ENCODE data around the gene RIMS4.
"Not testable (repeated sequence)": the region's sequence is repeated elsewhere in the genome, so short reads cannot be mapped to it uniquely, and the experiment has no call there.

The RIMS4 gene

DNA sequence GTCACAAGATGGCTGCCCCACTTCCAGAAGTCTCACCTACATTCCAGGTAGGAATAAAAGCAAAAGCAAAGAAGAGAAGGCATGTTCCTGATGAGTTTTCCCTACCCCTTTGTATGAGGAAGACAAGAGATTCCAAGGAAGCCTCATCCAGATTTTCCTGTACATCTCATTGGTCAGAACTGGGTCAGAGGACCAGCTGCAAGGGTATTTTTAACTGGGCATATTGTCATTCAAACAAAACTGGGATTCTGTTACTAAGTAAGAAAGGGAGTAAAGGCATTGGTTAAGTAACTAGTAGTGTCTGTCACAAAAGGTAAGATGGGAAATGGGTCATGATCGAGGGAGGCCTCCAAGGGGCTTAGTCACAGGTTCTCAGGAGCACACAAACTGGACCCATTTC lies 28.2 kb upstream of the RIMS4 start:
- in situ Hi-C loops (cut with MboI; ENCODE audit: low sequenced_read_pairs): no loop called here
- 0 out of 2 replicates have a peak, but pooled peaks cover 3% of the 10 kb centered on the region for H3K9me3 ChIP-seq
- H3K36me3 ChIP-seq (replicated peaks): no peaks in the 10 kb centered on the region
- no peak overlapping the region for H3K4me3 ChIP-seq
- DNase-seq (ENCODE audit: low spot score in 2 of 2): no peak
- H3K4me1 ChIP-seq: no peaks in the 10 kb centered on the region
- peaks cover 6% of the 10 kb centered on the region for H3K27me3 ChIP-seq (ENCODE audit: low read depth)

DNA sequence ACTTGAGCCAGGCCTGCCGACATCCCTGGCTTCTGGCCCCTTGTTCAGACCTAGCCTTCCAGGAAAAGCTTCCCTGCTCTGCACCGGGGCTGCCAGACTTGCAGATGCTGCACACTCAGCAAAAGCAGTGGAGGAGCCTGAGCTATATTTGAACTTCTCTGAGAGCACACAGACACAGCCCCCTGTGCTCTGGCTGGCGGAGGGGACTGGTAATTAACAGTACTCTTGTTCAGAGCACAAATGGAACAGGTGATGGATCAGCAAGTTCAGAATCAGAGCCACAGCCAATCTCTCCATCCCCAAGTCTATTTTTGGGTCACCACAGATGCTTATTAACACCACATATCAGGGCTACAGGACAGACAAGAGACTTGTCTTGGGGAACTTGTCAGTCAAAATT lies 27.6 kb upstream of the RIMS4 start:
- H3K36me3 ChIP-seq (replicated peaks): no peaks in the 10 kb centered on the region
- H3K4me3 ChIP-seq: no peak overlapping the region
- peaks cover 6% of the 10 kb centered on the region for H3K27me3 ChIP-seq (ENCODE audit: low read depth)
- H3K4me1 ChIP-seq: no peaks in the 10 kb centered on the region
- DNase-seq (ENCODE audit: low spot score in 2 of 2): no peak
- 0 out of 2 replicates have a peak, but pooled peaks cover 3% of the 10 kb centered on the region for H3K9me3 ChIP-seq
- in situ Hi-C loops (cut with MboI; ENCODE audit: low sequenced_read_pairs): no loop called here

- Histone ChIP-seq H3K4me1 (no peaks in the 10 kb centered on the region), H3K4me3 (no peak overlapping the region), H3K27me3 (ENCODE audit: low read depth) (peaks cover 1% of the 10 kb centered on the region; the same call in 1 of the 2 replicates), H3K36me3 (replicated peaks) (no peaks in the 10 kb centered on the region), H3K9me3 (0 out of 2 replicates have a peak, but pooled peaks cover 3% of the 10 kb centered on the region)
- no peak for DNase-seq (ENCODE audit: low spot score in 2 of 2)
- in situ Hi-C loops (cut with MboI; ENCODE audit: low sequenced_read_pairs): no loop called here
Observed at GRCh38 chr20:44836601-44837120, 26.3 kb upstream of the RIMS4 start.

DNA sequence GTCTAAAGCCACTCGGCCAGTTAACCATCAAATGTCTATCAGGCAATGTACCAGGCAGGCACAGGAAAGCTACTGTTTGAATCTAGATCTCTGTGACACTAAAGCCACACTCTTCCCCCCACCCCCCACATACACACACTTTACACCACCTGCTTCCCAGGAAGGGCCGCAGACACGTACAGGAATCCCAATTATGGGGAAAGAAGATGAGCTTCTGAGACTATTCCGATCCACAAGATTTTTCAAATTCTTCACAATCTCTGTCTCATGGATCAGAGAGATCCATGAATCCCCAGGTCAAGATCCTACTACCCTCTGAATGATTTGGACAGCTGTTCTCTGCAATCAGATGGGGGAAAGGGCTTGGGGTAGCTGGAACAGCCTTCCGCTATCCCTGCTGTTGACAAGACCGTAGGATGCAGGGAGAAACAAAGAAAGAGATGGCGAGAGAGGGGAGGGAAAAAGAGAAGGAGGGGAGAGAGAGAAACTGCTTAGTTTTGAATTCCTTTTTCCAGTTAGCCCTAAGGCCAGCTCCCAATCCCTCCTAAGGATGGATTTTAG lies 25.4 kb upstream of the RIMS4 start:
- Histone ChIP-seq H3K4me3 (no peak overlapping the region), H3K9me3 (0 out of 2 replicates have a peak, but pooled peaks cover 5% of the 10 kb centered on the region), H3K4me1 (no peaks in the 10 kb centered on the region), H3K36me3 (replicated peaks) (no peaks in the 10 kb centered on the region), H3K27me3 (ENCODE audit: low read depth) (no peaks in the 10 kb centered on the region; the same call in 1 of the 2 replicates)
- in situ Hi-C loops (cut with MboI; ENCODE audit: low sequenced_read_pairs): no loop called here
- no peak for DNase-seq (ENCODE audit: low spot score in 2 of 2)

DNA sequence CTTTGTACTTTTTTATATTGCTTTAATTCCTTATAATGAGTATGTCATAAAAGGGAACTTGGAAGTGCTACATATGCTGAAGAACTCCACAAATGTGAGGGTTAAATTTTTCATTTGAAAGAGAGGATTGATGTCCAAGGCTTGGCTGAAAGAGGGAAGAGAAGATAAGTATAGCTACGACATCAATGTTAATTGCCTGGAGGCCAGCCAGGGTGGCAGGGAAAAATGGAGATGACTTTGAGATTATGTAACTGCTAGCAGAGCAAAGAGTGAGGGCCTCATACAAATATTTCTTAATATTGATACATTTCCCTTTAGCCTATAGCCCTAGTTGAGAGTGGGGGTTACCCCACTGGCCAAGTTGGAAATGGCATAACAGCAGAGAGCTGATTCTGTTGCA lies 24.8 kb upstream of the RIMS4 start:
- Histone ChIP-seq H3K9me3 (peaks cover 6% of the 10 kb centered on the region; the same call in 1 of the 2 replicates), H3K4me3 (no peak overlapping the region), H3K4me1 (no peaks in the 10 kb centered on the region), H3K27me3 (ENCODE audit: low read depth) (no peaks in the 10 kb centered on the region; the same call in 1 of the 2 replicates), H3K36me3 (replicated peaks) (no peaks in the 10 kb centered on the region)
- DNase-seq (ENCODE audit: low spot score in 2 of 2): no peak
- in situ Hi-C loops (cut with MboI; ENCODE audit: low sequenced_read_pairs): no loop called here

DNA sequence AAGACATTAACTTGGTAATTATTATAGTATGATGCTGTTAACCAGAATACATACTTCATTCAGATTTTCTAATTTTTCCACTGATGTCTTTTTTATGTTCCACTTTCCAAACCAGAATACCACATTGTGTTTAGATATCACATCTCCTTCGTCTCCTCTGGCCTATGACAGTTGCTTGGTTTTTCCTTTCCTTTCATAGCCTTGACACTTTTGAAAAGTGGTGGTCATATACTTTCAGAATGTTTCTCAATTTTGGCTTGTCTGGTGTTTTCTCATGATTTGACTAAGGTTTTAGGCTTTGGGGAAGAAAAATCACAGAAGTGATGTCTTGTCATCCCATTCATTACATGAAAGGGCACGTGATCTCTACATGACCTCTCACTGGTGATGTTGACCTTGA lies 24.3 kb upstream of the RIMS4 start:
- in situ Hi-C loops (cut with MboI; ENCODE audit: low sequenced_read_pairs): no loop called here
- no peaks in the 10 kb centered on the region for H3K36me3 ChIP-seq (replicated peaks)
- DNase-seq (ENCODE audit: low spot score in 2 of 2): no peak

DNA sequence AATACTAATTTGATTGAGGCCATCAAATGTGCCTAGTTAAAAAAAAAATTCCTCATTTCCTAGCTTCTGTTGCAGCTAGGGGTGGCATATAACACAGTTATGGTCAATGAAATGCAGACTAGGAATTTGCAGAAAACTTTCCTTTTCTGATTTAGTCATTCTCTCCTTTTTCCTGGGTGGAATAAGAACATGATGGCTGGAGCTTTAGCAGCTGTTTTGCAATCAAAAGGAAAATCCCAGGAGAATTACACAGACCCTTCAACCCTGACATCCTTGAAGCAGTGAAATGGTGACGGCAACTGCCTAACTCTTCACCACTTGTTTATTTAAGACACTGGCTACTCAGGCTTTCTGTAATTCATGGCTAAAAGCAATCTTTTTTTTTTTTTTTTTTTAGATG lies 23.1 kb upstream of the RIMS4 start:
- H3K27me3 ChIP-seq (ENCODE audit: low read depth): no peaks in the 10 kb centered on the region; the same call in 1 of the 2 replicates
- no peaks in the 10 kb centered on the region for H3K36me3 ChIP-seq (replicated peaks)
- H3K9me3 ChIP-seq: peaks cover 6% of the 10 kb centered on the region; the same call in 1 of the 2 replicates
- no peak for DNase-seq (ENCODE audit: low spot score in 2 of 2)
- no peaks in the 10 kb centered on the region for H3K4me1 ChIP-seq
- no peak overlapping the region for H3K4me3 ChIP-seq
- in situ Hi-C loops (cut with MboI; ENCODE audit: low sequenced_read_pairs): no loop called here

More for the DNA sequence above, 24.3 kb upstream of the RIMS4 start:
- H3K4me1 ChIP-seq: no peaks in the 10 kb centered on the region
- no peak overlapping the region for H3K4me3 ChIP-seq
- H3K9me3 ChIP-seq: peaks cover 6% of the 10 kb centered on the region; the same call in 1 of the 2 replicates
- H3K27me3 ChIP-seq (ENCODE audit: low read depth): no peaks in the 10 kb centered on the region; the same call in 1 of the 2 replicates

GRCh38 chr20:44832724-44833123 lies 22.4 kb upstream of the RIMS4 start:
- H3K4me3 ChIP-seq: no peak overlapping the region
- H3K4me1 ChIP-seq: peaks cover 4% of the 10 kb centered on the region
- no peaks in the 10 kb centered on the region for H3K36me3 ChIP-seq (replicated peaks)
- in situ Hi-C loops (cut with MboI; ENCODE audit: low sequenced_read_pairs): no loop called here
- peak in 1 of 2 experiments; percentile 34 for DNase-seq (ENCODE audit: low spot score in 2 of 2)
- peaks cover 6% of the 10 kb centered on the region; the same call in 1 of the 2 replicates for H3K9me3 ChIP-seq
- no peaks in the 10 kb centered on the region; the same call in 1 of the 2 replicates for H3K27me3 ChIP-seq (ENCODE audit: low read depth)

DNA sequence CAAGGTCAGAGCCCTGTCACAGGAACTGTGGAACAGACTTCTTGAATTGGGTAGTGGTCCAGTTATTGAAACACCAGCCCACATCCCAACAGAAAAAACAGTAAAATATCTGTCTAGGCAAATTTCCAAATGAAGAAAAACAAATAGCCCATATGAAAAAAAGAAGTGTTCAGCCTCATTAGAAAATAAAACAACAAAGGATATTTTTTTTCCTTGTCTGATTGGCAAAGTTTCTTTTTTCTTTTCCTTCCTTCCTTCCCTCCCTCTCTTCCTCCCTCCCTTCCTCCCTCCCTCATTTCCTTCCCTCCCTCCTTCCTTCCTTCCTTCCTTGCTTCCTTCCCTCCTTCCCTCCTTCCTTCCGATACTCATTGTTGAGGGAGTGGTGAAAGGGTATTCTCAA lies 20.6 kb upstream of the RIMS4 start:
- DNase-seq (ENCODE audit: low spot score in 2 of 2): no peak
- H3K9me3 ChIP-seq: peaks cover 6% of the 10 kb centered on the region; the same call in 1 of the 2 replicates
- H3K36me3 ChIP-seq (replicated peaks): no peaks in the 10 kb centered on the region
- no peak overlapping the region for H3K4me3 ChIP-seq
- peaks cover 14% of the 10 kb centered on the region for H3K4me1 ChIP-seq
- in situ Hi-C loops (cut with MboI; ENCODE audit: low sequenced_read_pairs): no loop called here
- H3K27me3 ChIP-seq (ENCODE audit: low read depth): no peaks in the 10 kb centered on the region; the same call in 1 of the 2 replicates

GRCh38 chr20:44830523-44830922 lies 20.2 kb upstream of the RIMS4 start:
- H3K4me1 ChIP-seq: peaks cover 14% of the 10 kb centered on the region
- DNase-seq (ENCODE audit: low spot score in 2 of 2): no peak
- peaks cover 6% of the 10 kb centered on the region; the same call in 1 of the 2 replicates for H3K9me3 ChIP-seq
- in situ Hi-C loops (cut with MboI; ENCODE audit: low sequenced_read_pairs): no loop called here
- H3K4me3 ChIP-seq: no peak overlapping the region
- H3K27me3 ChIP-seq (ENCODE audit: low read depth): no peaks in the 10 kb centered on the region; the same call in 1 of the 2 replicates
- no peaks in the 10 kb centered on the region for H3K36me3 ChIP-seq (replicated peaks)

DNA sequence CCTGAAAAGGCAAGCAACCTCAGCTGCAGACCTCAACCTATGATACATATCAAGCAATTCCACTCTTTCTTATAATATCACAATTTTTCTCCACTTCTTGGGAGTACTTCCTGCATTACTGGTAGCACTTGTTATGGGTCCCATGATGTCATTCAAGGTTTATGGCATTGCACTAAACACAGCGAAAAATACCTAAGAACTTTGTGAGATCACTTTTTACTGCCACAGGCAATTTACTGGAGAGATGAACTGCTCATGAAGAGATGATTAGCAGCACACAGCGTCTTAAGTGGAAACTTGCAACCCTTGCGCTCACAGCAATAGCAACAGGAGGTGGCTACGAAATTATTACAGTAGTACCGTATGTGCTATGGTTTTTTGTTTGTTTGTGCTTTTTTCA lies 19.3 kb upstream of the RIMS4 start:
- Histone ChIP-seq H3K27me3 (ENCODE audit: low read depth) (no peaks in the 10 kb centered on the region; the same call in 1 of the 2 replicates), H3K9me3 (peaks cover 6% of the 10 kb centered on the region; the same call in 1 of the 2 replicates), H3K36me3 (replicated peaks) (no peaks in the 10 kb centered on the region), H3K4me1 (peaks cover 14% of the 10 kb centered on the region), H3K4me3 (no peak overlapping the region)
- in situ Hi-C loops (cut with MboI; ENCODE audit: low sequenced_read_pairs): no loop called here
- DNase-seq (ENCODE audit: low spot score in 2 of 2): no peak

DNA sequence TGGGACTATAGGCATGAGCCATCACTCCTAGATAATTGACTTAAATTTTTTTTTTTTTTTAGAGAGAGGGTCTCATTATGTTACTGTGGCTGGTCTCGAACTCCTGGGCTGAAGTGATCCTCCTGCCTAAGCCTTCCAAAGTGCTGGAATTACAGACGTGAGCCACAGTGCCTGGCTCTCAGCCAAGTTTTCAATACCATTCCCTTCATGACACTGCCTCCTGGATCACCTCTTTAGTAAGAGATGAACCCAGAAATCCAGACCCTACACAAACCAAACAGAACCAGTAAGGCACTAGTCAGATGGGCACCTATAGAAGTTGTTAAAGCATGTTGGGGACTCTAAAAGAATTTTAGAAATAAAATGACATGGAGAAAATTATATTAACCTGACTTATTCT lies 18.3 kb upstream of the RIMS4 start:
- DNase-seq (ENCODE audit: low spot score in 2 of 2): no peak
- in situ Hi-C loops (cut with MboI; ENCODE audit: low sequenced_read_pairs): no loop called here
- H3K27me3 ChIP-seq (ENCODE audit: low read depth): no peaks in the 10 kb centered on the region
- peaks cover 14% of the 10 kb centered on the region for H3K4me1 ChIP-seq
- H3K9me3 ChIP-seq: peaks cover 6% of the 10 kb centered on the region; the same call in 1 of the 2 replicates
- no peak overlapping the region for H3K4me3 ChIP-seq
- H3K36me3 ChIP-seq (replicated peaks): no peaks in the 10 kb centered on the region

DNA sequence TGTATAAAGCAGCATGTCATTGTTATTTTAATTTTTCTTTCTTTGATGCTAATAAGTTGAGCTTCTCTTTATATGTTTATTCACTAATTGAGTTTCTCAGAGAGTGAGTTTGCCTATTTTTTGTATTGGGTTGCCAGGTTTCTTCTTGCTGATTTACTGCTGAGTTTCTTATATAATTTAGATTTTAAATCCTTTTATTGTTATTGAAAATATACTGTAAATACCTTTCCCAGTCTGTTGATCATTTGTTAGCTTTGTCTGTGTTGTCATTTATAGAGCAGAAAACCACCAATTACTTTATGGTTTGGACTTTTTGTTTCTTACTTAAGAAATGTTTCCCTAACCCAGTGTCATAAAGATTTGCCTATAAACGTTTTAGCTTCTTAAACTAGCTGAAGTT lies 17.1 kb upstream of the RIMS4 start:
- Histone ChIP-seq H3K36me3 (replicated peaks) (no peaks in the 10 kb centered on the region), H3K9me3 (peaks cover 6% of the 10 kb centered on the region; the same call in 1 of the 2 replicates), H3K4me3 (no peak overlapping the region), H3K27me3 (ENCODE audit: low read depth) (no peaks in the 10 kb centered on the region), H3K4me1 (peaks cover 14% of the 10 kb centered on the region)
- in situ Hi-C loops (cut with MboI; ENCODE audit: low sequenced_read_pairs): no loop called here
- DNase-seq (ENCODE audit: low spot score in 2 of 2): peak in 1 of 2 experiments; percentile 96

DNA sequence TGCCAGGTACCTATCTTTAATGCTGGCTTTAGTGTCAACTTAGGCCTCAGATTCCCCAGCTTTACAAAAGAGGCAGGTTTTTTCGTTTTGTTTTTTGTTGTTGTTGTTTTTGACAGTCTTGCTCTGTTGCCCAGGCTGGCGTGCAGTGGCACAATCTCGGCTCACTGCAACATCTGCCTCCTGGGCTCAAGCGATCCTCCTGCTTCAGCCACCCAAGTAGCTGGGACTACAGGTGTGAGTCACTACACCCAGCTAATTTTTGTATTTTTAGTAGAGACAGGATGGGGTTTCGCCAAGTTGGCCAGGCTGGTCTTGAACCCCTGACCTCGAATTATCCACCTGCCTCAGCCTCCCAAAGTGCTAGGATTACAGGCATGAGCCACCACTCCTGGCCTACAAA lies 11.2 kb upstream of the RIMS4 start:
- in situ Hi-C loops (cut with MboI; ENCODE audit: low sequenced_read_pairs); DNase-seq (ENCODE audit: low spot score in 2 of 2); H3K4me3 ChIP-seq; H3K9me3 ChIP-seq; H3K4me1 ChIP-seq; H3K36me3 ChIP-seq (replicated peaks); H3K27me3 ChIP-seq (ENCODE audit: low read depth): not testable (repeated sequence)
